SK-N-SH (cell line): ENCODE measurements around the gene PIP4K2A. TPM values are rescaled to one million over a fixed set of nuclear protein-coding genes. Genes with fewer than 3 reads are reported as not detected.

Source experiments
- CTCF ChIA-PET: fragments of 300-600, 350-600 bp; formaldehyde crosslinking; extraction: SDS; loops from one replicate; lab custom pipeline; 2021; lab: Yijun Ruan, JAX
- POLR2A ChIA-PET: fragments of 350-600 bp; sonication (Branson Sonifier 250); formaldehyde crosslinking; extraction: SDS; loops from one replicate; lab custom pipeline; 2020; ENCODE audit warnings: antibody characterized with exemption, inconsistent platforms; lab: Yijun Ruan, JAX
- DNase-seq: peaks from one replicate; pipeline ENCODE4 v3.0.0; 2012
- H2AFZ ChIP-seq: fragments of 200-600 bp; sonication (generic); 2 replicates; pipeline ENCODE4 v1.8.1; 2016; ENCODE audit warnings: antibody characterized with exemption, mild to moderate bottlenecking, low read depth
- H3F3A ChIP-seq: fragments of 200-600 bp; sonication (generic); replicated peaks from 2 replicates; pipeline ENCODE3; 2016; ENCODE audit warnings: antibody characterized with exemption, mild to moderate bottlenecking; ENCODE audit not compliant: insufficient read depth
- H3K27ac ChIP-seq, 2 experiments: fragments of 200-500 bp in 1 of 2; fragments of 200-600 bp in 1 of 2; sonication (Bioruptor generic) in 1 of 2; sonication (generic), shearing (Covaris generic) in 1 of 2; 2 replicates each; pipeline versions ENCODE4 v1.5.1 to v1.6.1; 2014 to 2016; ENCODE audit warnings: low read depth in 2 of 2, inconsistent platforms in 1 of 2, low read length in 1 of 2, mild to moderate bottlenecking in 1 of 2, mixed read lengths in 1 of 2
- H3K27me3 ChIP-seq: fragments of 200-600 bp; sonication (generic), shearing (Covaris generic); 2 replicates; pipeline ENCODE4 v1.6.1; 2016; ENCODE audit warnings: mixed run types; ENCODE audit not compliant: insufficient read depth
- H3K36me3 ChIP-seq, 2 experiments: fragments of 200-500 bp in 1 of 2; fragments of 200-600 bp in 1 of 2; sonication (Bioruptor generic) in 1 of 2; sonication (generic) in 1 of 2; replicated peaks in 1 of 2; 2 replicates each; pipeline versions ENCODE3 to v1.5.1; 2014 to 2016; ENCODE audit warnings: low read length in 1 of 2, mild to moderate bottlenecking in 1 of 2; ENCODE audit not compliant: insufficient read depth in 2 of 2, control insufficient read depth in 1 of 2
- H3K4me1 ChIP-seq, 2 experiments: fragments of 200-500 bp in 1 of 2; fragments of 200-600 bp in 1 of 2; sonication (Bioruptor generic) in 1 of 2; sonication (generic), shearing (Covaris generic) in 1 of 2; 2 replicates each; pipeline versions ENCODE4 v1.5.1 to v1.6.1; 2014 to 2016; ENCODE audit warnings: low read depth in 1 of 2, low read length in 1 of 2, mixed run types in 1 of 2; ENCODE audit not compliant: insufficient read depth in 2 of 2, control insufficient read depth in 1 of 2
- H3K4me2 ChIP-seq: fragments of 200-600 bp; sonication (generic), shearing (Covaris generic); 2 replicates; pipeline ENCODE4 v1.6.1; 2017; ENCODE audit warnings: mixed run types
- H3K4me3 ChIP-seq, 2 experiments: fragments of 200-500 bp in 1 of 2; fragments of 200-600 bp in 1 of 2; sonication (Bioruptor generic) in 1 of 2; sonication (generic), shearing (Covaris generic) in 1 of 2; 2 replicates each; pipeline versions ENCODE4 v1.5.1 to v1.8.1; 2014 to 2016; ENCODE audit warnings: low read depth in 2 of 2, inconsistent platforms in 1 of 2, low read length in 1 of 2, mild to moderate bottlenecking in 1 of 2, mixed read lengths in 1 of 2, moderate library complexity in 1 of 2
- H3K79me2 ChIP-seq: fragments of 200-600 bp; sonication (generic); 2 replicates; pipeline ENCODE4 v1.8.1; 2017; ENCODE audit warnings: mild to moderate bottlenecking; ENCODE audit not compliant: insufficient read depth
- H3K9ac ChIP-seq: fragments of 200-600 bp; sonication (generic); 2 replicates; pipeline ENCODE4 v1.6.1; 2017; ENCODE audit warnings: mixed run types
- H3K9me2 ChIP-seq: fragments of 200-600 bp; sonication (generic); 2 replicates; pipeline ENCODE4 v1.6.1; 2017; ENCODE audit warnings: mixed run types
- H3K9me3 ChIP-seq: fragments of 200-600 bp; sonication (generic); 2 replicates; pipeline ENCODE4 v1.6.1; 2017; ENCODE audit warnings: mixed run types, mild to moderate bottlenecking, moderate library complexity
- H4K20me1 ChIP-seq: fragments of 200-600 bp; sonication (generic); 2 replicates; pipeline ENCODE4 v1.6.1; 2017; ENCODE audit warnings: mild to moderate bottlenecking, mixed run types; ENCODE audit not compliant: insufficient read depth
- CHD2 ChIP-seq: fragments of 150-350 bp; IDR thresholded peaks from 2 replicates; pipeline ENCODE4 v1.6.1; 2018; ENCODE audit warnings: low read length; ENCODE audit not compliant: partially characterized antibody
- ELF1 ChIP-seq: IDR thresholded peaks from 2 replicates; pipeline ENCODE4 v1.4.0; 2012
- EZH2phosphoT487 ChIP-seq: fragments of 200-600 bp; sonication (generic); IDR thresholded peaks from 2 replicates; pipeline ENCODE4 v1.6.1; 2017; ENCODE audit warnings: low read depth, mixed run types, mild to moderate bottlenecking, antibody characterized with exemption, moderate library complexity, borderline replicate concordance
- FOSL2 ChIP-seq: IDR thresholded peaks from 2 replicates; pipeline ENCODE4 v1.4.0; 2012; ENCODE audit warnings: low read depth, mild to moderate bottlenecking, moderate library complexity, borderline replicate concordance
- GATA2 ChIP-seq: sonication (generic); formaldehyde crosslinking; IDR thresholded peaks from 2 replicates; pipeline ENCODE4 v1.5.0; 2020; ENCODE audit warnings: mild to moderate bottlenecking, missing genetic modification reagents
- MXI1 ChIP-seq: IDR thresholded peaks from 2 replicates; pipeline ENCODE4 v1.6.1; 2012; ENCODE audit warnings: mild to moderate bottlenecking, low read depth, low read length, improper control_type of control experiment
- NFIC ChIP-seq: IDR thresholded peaks from 2 replicates; pipeline ENCODE4 v1.4.0; 2012; ENCODE audit warnings: borderline replicate concordance
- NRF1 ChIP-seq: IDR thresholded peaks from 2 replicates; pipeline ENCODE4 v1.6.1; 2012; ENCODE audit warnings: low read depth, mild to moderate bottlenecking, low read length
- PBX3 ChIP-seq: IDR thresholded peaks from 2 replicates; pipeline ENCODE4; 2012
- RAD21 ChIP-seq: IDR thresholded peaks from 2 replicates; pipeline ENCODE4 v1.6.1; 2012; ENCODE audit warnings: mild to moderate bottlenecking, low read length
- REST ChIP-seq: IDR thresholded peaks from 2 replicates; pipeline ENCODE4 v1.6.1; 2012; ENCODE audit warnings: mild to moderate bottlenecking, low read depth, low read length, moderate library complexity
- RFX5 ChIP-seq: IDR thresholded peaks from 2 replicates; pipeline ENCODE4 v1.6.1; 2012; ENCODE audit warnings: mild to moderate bottlenecking, improper control_type of control experiment, low read length
- SMC3 ChIP-seq: IDR thresholded peaks from 2 replicates; pipeline ENCODE4 v1.6.1; 2012; ENCODE audit warnings: low read depth, low read length, improper control_type of control experiment
- TCF12 ChIP-seq: IDR thresholded peaks from 2 replicates; pipeline ENCODE4 v1.4.0; 2012
- TEAD4 ChIP-seq: IDR thresholded peaks from 2 replicates; pipeline ENCODE4 v1.4.0; 2012; ENCODE audit warnings: mild to moderate bottlenecking, borderline replicate concordance; ENCODE audit not compliant: insufficient read depth
- YY1 ChIP-seq: IDR thresholded peaks from 2 replicates; pipeline ENCODE4 v1.4.0; 2012; ENCODE audit warnings: low read depth, mild to moderate bottlenecking
- WGBS: methylation state at CpG from one replicate; pipeline ENCODE4 v1.1.6; 2017; ENCODE audit warnings: low lambda C conversion rate; 5-methylcytosine and 5-hydroxymethylcytosine counted together
- polyA plus RNA-seq, 3 experiments: library from polyadenylated mRNA; depleted of rRNA; stranded (reverse); fragments of >200 nt; gene quantifications; 2 replicates each; pipeline ENCODE4 v1.2.3, GENCODE V29; 2012

PIP4K2A gene
- polyA plus RNA-seq, 1 of the 3 experiments (the other 2 are of a cell fraction), result 10.8 TPM

- Histone ChIP-seq H3K79me2 (peaks cover 94% of the 10 kb centered on the region), H3K4me3 (no peak overlapping the region), H3F3A (no peaks in the 10 kb centered on the region), H3K36me3 (no peaks in the 10 kb centered on the region), H3K9me3 (no peaks in the 10 kb centered on the region), H3K4me2 (no peak overlapping the region), H3K9ac (no peak overlapping the region), H3K27ac (no peak overlapping the region), H3K27me3 (no peaks in the 10 kb centered on the region), H3K9me2 (no peaks in the 10 kb centered on the region), H4K20me1 (peaks cover 77% of the 10 kb centered on the region), H2AFZ (no peak overlapping the region), H3K4me1 (no peaks in the 10 kb centered on the region; a peak in 1 of 4 replicates)
- 87% methylated on average over 5 of the region's 5 CpGs for WGBS
- CTCF ChIA-PET, result interaction anchor here (0.6 to 1.1 kb wide), 2 partner anchors 131 to 284 kb away, joined by 3 to 4 read pairs; no protein-coding TSS in a partner anchor
- DNase-seq, result no peak
- POLR2A ChIA-PET, result no interaction called here
- TF ChIP-seq RAD21 (no peak), GATA2 (no peak), NRF1 (no peak), FOSL2 (no peak), TCF12 (no peak), MXI1 (no peak), REST (no peak), NFIC (no peak), YY1 (no peak), ELF1 (no peak), CHD2 (no peak), TEAD4 (no peak), EZH2phosphoT487 (no peak), RFX5 (no peak), PBX3 (no peak), SMC3 (no peak)
These were observed 9.4 kb downstream of the PIP4K2A start for GRCh38 chr10:22704942-22705341.
